Measurements from ENCODE around the gene RBM39. TPM values are rescaled to one million over a fixed set of nuclear protein-coding genes. Genes with fewer than 3 reads are reported as not detected.

Gene RBM39
- total and polyA plus RNA-seq, 2 of the 8 experiments (the other 6 are each of a cell fraction or from before 2014, with no cell fraction given), result 78.0 to 219 TPM

DNA sequence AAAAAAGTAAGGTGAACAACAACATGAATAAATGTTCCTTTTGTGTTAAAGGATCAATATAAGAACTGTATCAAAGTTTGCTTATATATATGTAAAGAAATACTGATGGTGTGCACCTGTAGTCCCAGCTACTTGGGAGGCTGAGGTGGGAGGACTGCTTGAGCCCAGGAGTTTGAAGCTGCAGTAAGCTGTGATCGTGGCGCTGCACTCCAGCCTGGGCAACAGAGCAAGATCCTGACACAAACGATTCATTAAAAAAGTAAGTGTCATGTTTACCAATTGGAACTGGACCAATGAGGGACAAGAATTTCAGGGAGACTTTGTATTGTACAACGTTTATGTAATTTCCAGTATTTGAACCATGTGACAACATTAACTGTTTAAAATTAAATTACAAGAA lies 24.8 kb upstream of the RBM39 start:
- no peaks in the 10 kb centered on the region for H3K36me3 ChIP-seq (ENCODE audit: control insufficient read depth in 2 of 4, insufficient read depth in 4 of 4, low read length in 3 of 4)
- no peak overlapping the region for H3K9ac ChIP-seq (replicated peaks in 1 of 4; ENCODE audit: extremely low read depth in 1 of 4, low read depth in 3 of 4, low read length in 3 of 4)
- no peak overlapping the region for H2BK20ac ChIP-seq (ENCODE audit: low read length)
- H4K8ac ChIP-seq (ENCODE audit: extremely low read depth, insufficient read depth, low read length), result no peak overlapping the region
- ChIA-PET POLR2A (ENCODE audit: partially characterized antibody) (interaction anchor here (1.2 to 10.6 kb wide), 4 partner anchors 12 to 32 kb away, joined by 3 to 167 read pairs (median 41); partner anchors contain the start of gene RBM39), CTCF (ENCODE audit: partially characterized antibody) (no interaction called here)
- H3K4me3 ChIP-seq (ENCODE audit: extremely low read depth in 1 of 4, insufficient read depth in 2 of 4, low read depth in 3 of 4, low read length in 4 of 4), result no peak overlapping the region
- H4K20me1 ChIP-seq (replicated peaks in 1 of 2; ENCODE audit: control insufficient read depth in 1 of 2, insufficient read depth in 2 of 2, low read length in 2 of 2), result no peaks in the 10 kb centered on the region
- TF ChIP-seq RBBP5 (IDR thresholded peaks at IDR 0.05; ENCODE audit: borderline replicate concordance, low read depth, low read length) (no peak), JUN (IDR thresholded peaks at IDR 0.05; ENCODE audit: low read depth, low read length) (no peak), CBX8 (IDR thresholded peaks at IDR 0.05; ENCODE audit: borderline replicate concordance, low read depth, low read length) (no peak), GABPA (IDR thresholded peaks at IDR 0.05; ENCODE audit: borderline replicate concordance, insufficient read depth, low read length) (no peak)
- H3K27ac ChIP-seq (ENCODE audit: low read depth, low read length), result no peak overlapping the region
- no peak overlapping the region for H2BK12ac ChIP-seq (ENCODE audit: low read depth, low read length)
- H3K23me2 ChIP-seq (ENCODE audit: low read depth, low read length), result no peaks in the 10 kb centered on the region
- no peak overlapping the region for H2BK5ac ChIP-seq (ENCODE audit: low read depth, low read length)
- H2BK120ac ChIP-seq (replicated peaks; ENCODE audit: low read depth, low read length), result no peak overlapping the region
- no peak overlapping the region for H2BK15ac ChIP-seq (ENCODE audit: low read length)
- H4K5ac ChIP-seq (ENCODE audit: insufficient read length, low read depth, low read length), result no peak overlapping the region
- 93% methylated on average over 4 of the region's 4 CpGs; no CpG with 5 or more reads in 1 of the 2 experiments for WGBS, 2 experiments (ENCODE audit: extremely low coverage in 1 of 2, insufficient coverage in 1 of 2, insufficient read length in 1 of 2, insufficient replicate concordance in 2 of 2, low coverage in 1 of 2, low lambda C conversion rate in 2 of 2, missing lambda C conversion rate in 1 of 2)
- no peak overlapping the region for H4K91ac ChIP-seq (replicated peaks; ENCODE audit: insufficient read length, low read length)
- peaks cover 0 to 9% (median 6%) of the 10 kb centered on the region in 4 experiments; a peak in 5 of 7 replicates for H3K4me1 ChIP-seq (replicated peaks in 1 of 4; ENCODE audit: control insufficient read depth in 3 of 4, insufficient read depth in 4 of 4, low read length in 3 of 4)
- no peaks in the 10 kb centered on the region for H3K9me3 ChIP-seq (ENCODE audit: insufficient read depth in 2 of 2, low read depth in 1 of 2, low read length in 1 of 2)
- DNase-seq (ENCODE audit: low read depth in 1 of 2, low spot score in 2 of 2) (no peak), FAIRE-seq (no peak)
- no peak overlapping the region for H3K18ac ChIP-seq (ENCODE audit: extremely low read depth, low read length)
- H3K4me2 ChIP-seq (ENCODE audit: insufficient read depth in 1 of 2, low read depth in 2 of 2, low read length in 2 of 2), result no peak overlapping the region
- H3K79me1 ChIP-seq (ENCODE audit: low read depth, low read length), result no peaks in the 10 kb centered on the region
- no peak overlapping the region for H3K56ac ChIP-seq (replicated peaks; ENCODE audit: insufficient read length, low read depth, low read length)
- H3K27me3 ChIP-seq (replicated peaks in 1 of 4; ENCODE audit: control insufficient read depth in 3 of 4, extremely low read depth in 1 of 4, insufficient read depth in 3 of 4, low read length in 3 of 4), result peaks cover 5 to 9% (median 9%) of the 10 kb centered on the region in 4 experiments
- H3K14ac ChIP-seq (ENCODE audit: insufficient read length), result no peak overlapping the region
- H3K23ac ChIP-seq (ENCODE audit: insufficient read length), result no peak overlapping the region
- no peak overlapping the region for H3K4ac ChIP-seq (replicated peaks; ENCODE audit: insufficient read length, low read depth, low read length)
- no peak overlapping the region for H2AK5ac ChIP-seq (ENCODE audit: low read depth, low read length)
- H3K79me2 ChIP-seq (ENCODE audit: control insufficient read depth in 1 of 2, insufficient read depth in 2 of 2, low read length in 2 of 2), result no peaks in the 10 kb centered on the region
- H2AFZ ChIP-seq (ENCODE audit: low read length), result no peak overlapping the region
